Measurements from ENCODE around the gene FAM98C. TPM values are rescaled to one million over a fixed set of nuclear protein-coding genes. Genes with fewer than 3 reads are reported as not detected.

The FAM98C gene
- total and polyA plus RNA-seq, 2 of the 13 experiments (the other 11 are each of a cell fraction or from before 2014, with no cell fraction given): 10.0 to 11.5 TPM

DNA sequence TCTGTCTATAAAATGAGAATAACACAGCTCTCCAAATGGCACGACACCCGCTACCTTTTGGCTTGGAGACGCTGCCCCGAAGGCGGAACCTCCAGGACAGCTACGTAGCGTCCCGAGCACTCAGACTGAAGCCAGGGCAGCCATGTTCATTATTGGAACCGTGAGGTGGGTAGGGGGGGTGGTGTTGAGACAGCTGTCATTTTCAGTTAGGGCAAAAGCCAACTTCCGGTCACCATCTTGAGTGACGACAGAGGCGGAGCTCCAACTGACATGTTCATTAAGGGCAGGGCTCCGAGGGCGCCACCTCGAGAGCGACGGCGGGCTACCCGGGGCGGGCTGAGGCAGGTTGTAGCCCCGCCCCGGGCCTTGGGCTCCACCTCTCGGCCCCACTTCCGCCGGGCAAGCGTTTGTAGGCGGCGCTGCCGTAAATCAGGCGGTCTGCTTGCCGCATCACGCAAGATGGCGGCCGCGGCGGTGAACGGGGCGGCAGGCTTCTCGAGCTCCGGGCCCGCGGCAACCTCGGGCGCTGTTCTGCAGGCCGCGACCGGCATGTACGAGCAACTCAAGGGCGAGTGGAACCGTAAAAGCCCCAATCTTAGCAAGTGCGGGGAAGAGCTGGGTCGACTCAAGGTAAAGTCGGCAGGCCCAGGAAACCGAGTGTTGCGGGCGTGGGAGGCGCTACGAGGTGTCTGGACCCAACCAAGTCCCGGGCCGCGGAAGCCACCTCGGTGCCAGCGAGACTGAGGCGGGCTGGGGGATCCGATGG, 28.4 kb upstream of the FAM98C start, which contains the start of gene PSMD8 (continued):
- TF ChIP-seq, protein P1, sequence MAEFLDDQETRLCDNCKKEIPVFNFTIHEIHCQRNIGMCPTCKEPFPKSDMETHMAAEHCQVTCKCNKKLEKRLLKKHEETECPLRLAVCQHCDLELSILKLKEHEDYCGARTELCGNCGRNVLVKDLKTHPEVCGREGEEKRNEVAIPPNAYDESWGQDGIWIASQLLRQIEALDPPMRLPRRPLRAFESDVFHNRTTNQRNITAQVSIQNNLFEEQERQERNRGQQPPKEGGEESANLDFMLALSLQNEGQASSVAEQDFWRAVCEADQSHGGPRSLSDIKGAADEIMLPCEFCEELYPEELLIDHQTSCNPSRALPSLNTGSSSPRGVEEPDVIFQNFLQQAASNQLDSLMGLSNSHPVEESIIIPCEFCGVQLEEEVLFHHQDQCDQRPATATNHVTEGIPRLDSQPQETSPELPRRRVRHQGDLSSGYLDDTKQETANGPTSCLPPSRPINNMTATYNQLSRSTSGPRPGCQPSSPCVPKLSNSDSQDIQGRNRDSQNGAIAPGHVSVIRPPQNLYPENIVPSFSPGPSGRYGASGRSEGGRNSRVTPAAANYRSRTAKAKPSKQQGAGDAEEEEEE (CRISPR knock-in tag; IDR thresholded peaks at IDR 0.05; ENCODE audit: borderline replicate concordance): peak; percentile 76; the same call in 1 of the 2 replicates
- TF ChIP-seq ZSCAN9 (CRISPR knock-in tag; IDR thresholded peaks at IDR 0.05; ENCODE audit: borderline replicate concordance) (peak; percentile 69; the same call in 1 of the 2 replicates), NFIC (IDR thresholded peaks at IDR 0.05; ENCODE audit: low read length) (no peak), HNF1A (IDR thresholded peaks at IDR 0.05; ENCODE audit: low read depth) (no peak), HNF1A (CRISPR knock-in tag; IDR thresholded peaks at IDR 0.05; ENCODE audit: borderline replicate concordance) (peak; percentile 73; the same call in 1 of the 2 replicates), SCMH1 (CRISPR knock-in tag; IDR thresholded peaks at IDR 0.05; ENCODE audit: borderline replicate concordance) (no peak), FOXA1 (IDR thresholded peaks at IDR 0.05) (no peak), FOXA1 (CRISPR knock-in tag; IDR thresholded peaks at IDR 0.05) (peak; percentile 36; the same call in 1 of the 2 replicates), NR2F2 (IDR thresholded peaks at IDR 0.05; ENCODE audit: borderline replicate concordance, low read depth) (no peak), PAF1 (CRISPR knock-in tag; IDR thresholded peaks at IDR 0.05) (no peak), ZBTB46 (CRISPR knock-in tag; IDR thresholded peaks at IDR 0.05; ENCODE audit: borderline replicate concordance) (no peak), BRCA1 (CRISPR knock-in tag; IDR thresholded peaks at IDR 0.05) (no peak), YEATS4 (CRISPR knock-in tag; IDR thresholded peaks at IDR 0.05; ENCODE audit: borderline replicate concordance) (peak; percentile 95)
- TF ChIP-seq, protein P2, sequence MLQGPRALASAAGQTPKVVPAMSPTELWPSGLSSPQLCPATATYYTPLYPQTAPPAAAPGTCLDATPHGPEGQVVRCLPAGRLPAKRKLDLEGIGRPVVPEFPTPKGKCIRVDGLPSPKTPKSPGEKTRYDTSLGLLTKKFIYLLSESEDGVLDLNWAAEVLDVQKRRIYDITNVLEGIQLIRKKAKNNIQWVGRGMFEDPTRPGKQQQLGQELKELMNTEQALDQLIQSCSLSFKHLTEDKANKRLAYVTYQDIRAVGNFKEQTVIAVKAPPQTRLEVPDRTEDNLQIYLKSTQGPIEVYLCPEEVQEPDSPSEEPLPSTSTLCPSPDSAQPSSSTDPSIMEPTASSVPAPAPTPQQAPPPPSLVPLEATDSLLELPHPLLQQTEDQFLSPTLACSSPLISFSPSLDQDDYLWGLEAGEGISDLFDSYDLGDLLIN (CRISPR knock-in tag; IDR thresholded peaks at IDR 0.05; ENCODE audit: borderline replicate concordance): no peak; the same call in 1 of the 2 replicates
- TF ChIP-seq, protein P3, sequence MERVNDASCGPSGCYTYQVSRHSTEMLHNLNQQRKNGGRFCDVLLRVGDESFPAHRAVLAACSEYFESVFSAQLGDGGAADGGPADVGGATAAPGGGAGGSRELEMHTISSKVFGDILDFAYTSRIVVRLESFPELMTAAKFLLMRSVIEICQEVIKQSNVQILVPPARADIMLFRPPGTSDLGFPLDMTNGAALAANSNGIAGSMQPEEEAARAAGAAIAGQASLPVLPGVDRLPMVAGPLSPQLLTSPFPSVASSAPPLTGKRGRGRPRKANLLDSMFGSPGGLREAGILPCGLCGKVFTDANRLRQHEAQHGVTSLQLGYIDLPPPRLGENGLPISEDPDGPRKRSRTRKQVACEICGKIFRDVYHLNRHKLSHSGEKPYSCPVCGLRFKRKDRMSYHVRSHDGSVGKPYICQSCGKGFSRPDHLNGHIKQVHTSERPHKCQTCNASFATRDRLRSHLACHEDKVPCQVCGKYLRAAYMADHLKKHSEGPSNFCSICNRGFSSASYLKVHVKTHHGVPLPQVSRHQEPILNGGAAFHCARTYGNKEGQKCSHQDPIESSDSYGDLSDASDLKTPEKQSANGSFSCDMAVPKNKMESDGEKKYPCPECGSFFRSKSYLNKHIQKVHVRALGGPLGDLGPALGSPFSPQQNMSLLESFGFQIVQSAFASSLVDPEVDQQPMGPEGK (CRISPR knock-in tag; IDR thresholded peaks at IDR 0.05): peak; percentile 82
- TF ChIP-seq, protein P4, sequence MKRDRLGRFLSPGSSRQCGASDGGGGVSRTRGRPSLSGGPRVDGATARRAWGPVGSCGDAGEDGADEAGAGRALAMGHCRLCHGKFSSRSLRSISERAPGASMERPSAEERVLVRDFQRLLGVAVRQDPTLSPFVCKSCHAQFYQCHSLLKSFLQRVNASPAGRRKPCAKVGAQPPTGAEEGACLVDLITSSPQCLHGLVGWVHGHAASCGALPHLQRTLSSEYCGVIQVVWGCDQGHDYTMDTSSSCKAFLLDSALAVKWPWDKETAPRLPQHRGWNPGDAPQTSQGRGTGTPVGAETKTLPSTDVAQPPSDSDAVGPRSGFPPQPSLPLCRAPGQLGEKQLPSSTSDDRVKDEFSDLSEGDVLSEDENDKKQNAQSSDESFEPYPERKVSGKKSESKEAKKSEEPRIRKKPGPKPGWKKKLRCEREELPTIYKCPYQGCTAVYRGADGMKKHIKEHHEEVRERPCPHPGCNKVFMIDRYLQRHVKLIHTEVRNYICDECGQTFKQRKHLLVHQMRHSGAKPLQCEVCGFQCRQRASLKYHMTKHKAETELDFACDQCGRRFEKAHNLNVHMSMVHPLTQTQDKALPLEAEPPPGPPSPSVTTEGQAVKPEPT (CRISPR knock-in tag; IDR thresholded peaks at IDR 0.05; ENCODE audit: low read depth): peak; percentile 90
